HG02970 (cell line): Measurements from ENCODE around the gene MTUS2.
"Not testable (repeated sequence)": the region's sequence is repeated elsewhere in the genome, so short reads cannot be mapped to it uniquely, and the experiment has no call there.

ENCODE experiments used
- ATAC-seq: cut with Tn5 transposase; IDR thresholded peaks from one replicate; pipeline ENCODE4 v1.9.1; 2021; ENCODE audit warnings: mild to moderate bottlenecking, moderate library complexity, moderate number of reproducible peaks; ENCODE audit not compliant: unreplicated experiment, low FRiP score

MTUS2 gene

DNA sequence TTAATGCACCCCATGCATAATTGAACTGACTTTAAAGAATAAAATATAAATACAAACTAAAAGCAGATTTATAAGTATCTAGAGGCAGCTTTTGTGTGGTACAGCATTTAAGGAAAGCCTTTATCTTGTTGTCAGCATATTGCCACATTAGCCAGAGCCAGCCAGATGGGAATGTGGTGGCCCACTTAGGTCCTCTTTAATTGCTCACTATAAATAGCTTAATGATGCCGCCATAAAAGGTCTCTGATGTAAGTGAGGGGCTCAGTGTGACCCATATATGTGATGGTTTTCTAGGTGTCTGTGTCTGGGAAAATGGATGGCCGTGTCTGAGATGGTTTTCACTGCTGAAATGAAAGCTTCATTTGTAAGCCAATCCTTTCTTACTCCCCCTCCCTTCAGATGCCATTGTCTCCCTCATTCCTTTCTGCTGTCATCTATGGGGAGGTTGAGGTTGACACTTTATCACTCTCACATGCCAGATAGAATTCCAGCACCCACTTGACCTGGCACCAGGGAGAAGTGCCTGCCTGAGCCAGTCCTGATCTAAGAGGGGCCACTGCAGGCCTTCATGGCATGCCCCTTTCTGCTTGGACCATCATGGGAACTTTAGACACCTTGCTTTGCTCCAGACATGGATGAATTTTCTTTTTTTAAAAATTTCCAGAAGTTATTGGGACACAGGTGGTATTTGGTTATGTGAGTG is 135.3 kb downstream of the MTUS2 start:
- no peak for ATAC-seq

DNA sequence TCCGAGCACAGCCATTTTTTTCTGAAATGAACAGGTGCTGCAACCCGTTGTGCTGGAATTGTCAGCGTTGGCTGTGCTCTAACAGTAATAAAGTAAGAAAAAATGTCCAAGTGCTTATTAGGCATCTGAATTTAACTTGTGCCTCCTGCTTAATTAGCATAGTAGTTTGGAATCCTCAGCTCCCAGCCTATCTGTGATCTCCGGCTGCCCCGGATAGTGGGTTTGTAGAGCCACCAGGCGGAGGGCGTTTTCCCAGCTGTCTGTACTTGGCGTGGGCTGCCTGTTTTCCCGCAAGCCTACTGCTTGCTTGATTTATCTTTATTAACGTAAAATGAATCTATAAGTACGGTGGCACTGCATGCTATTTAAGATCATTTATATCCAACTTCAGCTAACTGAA is 137.9 kb downstream of the MTUS2 start:
- no peak for ATAC-seq

DNA sequence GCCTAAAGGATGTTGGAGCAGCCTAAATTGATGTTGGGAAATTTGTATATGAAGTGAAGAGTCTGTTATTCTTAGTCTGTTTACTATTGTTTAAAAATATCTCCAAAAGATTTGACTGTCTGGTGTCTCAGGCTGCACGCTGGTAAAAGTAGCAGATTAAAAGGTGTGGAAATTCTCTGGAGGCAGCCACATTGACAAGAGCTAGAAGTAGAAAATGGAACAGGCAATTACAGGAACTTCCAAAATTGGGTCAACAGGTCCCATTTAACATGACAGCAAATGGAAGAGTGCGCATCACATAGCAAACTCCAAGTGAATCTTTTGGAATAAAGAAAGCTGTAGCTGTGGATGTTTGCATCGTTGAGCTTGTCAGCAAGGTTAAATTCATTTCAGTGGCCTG is 138.3 kb downstream of the MTUS2 start:
- no peak for ATAC-seq

DNA sequence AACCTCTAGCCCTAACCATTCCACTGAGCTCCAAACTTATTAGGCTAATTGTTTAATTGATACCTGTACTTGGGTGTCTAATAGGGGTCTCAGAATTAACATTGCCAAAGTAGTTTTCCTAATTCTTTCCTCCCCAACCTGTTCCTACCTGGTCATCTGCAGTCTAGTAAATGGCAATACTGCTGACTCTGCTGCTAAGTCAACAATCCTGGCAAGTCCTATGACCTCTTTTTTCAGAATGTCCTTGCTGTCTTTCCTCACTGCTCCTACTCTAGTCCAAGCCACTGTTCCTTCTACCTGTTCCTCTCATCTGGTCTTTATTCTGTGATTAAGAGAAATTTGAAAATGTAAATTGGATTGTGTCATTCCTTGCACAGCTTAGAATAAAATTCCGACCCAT is 143.9 kb downstream of the MTUS2 start:
- no peak for ATAC-seq

DNA sequence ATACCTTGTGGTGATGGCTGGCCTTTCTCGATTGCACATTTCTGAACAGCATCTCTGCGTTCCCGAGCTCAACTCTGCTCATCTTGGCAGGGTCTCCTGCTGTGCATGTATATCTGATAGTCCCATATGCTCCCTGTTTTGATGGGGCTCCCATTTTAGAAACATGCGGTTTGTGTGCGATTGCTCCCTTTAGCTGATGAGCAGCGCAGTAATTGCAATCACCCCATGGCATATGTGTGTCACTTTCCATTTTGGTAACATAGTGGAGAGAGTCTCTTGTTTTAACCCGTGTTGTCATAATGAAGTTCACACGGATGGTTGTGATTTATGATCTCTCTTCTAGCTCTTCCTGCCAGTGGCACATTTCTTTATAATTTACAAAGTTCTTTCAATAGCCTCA is 144.7 kb downstream of the MTUS2 start:
- no peak for ATAC-seq

DNA sequence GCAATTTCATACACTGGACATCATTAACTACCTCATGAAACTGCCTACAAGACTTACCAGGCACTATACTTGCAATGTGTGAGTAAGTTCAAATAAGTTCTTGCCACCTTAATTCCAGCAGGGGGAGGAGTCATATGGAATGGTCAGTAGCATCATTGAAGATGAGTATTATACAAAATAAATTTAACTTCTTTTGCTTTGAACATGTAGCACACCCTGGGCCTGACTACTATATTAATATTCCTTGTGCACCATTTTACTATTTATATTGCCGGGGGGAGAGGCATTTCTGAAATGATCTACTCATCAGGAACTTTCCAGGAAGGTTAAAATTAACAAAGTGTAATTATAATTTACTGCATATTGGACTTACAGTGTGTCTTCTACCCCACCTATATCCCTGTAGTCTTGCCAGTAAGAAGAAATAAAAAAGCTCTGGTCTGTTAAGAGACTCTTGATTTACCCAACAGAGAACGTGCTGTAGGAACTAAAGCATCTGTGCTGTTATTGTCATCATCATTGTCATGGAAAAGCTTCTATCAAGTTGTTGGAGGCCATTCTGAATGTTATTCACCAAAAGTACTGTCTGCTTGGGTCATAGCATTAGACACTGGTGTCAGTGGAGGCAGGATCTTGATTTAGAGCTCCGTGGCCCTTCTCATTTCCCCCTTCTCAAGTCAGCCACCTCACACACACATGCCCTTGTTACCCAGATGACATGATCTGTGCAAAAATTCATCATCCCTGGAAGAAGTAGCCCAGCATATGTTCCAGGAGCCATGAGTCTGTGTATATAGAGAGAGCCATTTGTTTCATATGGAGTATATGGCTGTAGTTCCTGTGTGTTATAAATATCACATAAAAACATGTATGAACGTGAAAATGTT is 147.1 kb downstream of the MTUS2 start:
- ATAC-seq: no peak

DNA sequence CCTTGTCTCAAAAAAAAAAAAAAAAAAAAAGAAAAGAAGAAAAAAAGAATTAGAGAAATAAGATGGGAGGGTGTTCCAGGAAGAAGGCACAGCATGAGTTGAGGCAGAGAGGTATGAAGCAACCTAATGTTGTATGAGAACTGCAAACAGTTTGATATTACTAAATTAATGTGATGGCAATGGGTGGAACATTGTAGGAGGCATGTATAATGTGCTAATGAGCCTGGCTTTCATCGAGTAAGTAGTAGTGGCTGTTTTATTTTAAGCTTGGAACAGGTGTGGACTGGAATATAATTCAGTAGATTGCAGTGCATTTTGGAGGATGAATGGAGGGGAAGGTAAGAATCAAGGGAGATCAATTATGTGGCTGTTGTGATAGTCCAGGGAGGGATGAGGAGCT is 156.1 kb downstream of the MTUS2 start:
- ATAC-seq: no peak

DNA sequence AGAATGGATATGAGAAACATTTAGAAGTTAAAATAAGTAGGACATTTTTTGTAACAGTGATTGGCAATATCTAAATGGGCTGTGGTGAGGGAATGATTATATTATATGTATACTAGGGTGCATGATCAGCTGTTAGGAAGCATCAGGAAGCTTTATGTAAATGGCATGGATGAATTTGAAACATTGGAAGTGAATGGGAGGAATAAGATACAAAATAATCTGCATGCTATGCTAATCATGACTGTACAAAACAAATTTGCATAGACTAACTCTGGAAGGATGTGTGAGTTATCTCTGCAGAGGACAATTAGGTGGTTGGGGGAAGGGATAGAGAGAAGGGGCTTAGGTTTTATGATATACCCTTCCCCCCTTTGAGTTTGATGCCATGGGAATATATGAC is 156.5 kb downstream of the MTUS2 start:
- ATAC-seq: no peak

DNA sequence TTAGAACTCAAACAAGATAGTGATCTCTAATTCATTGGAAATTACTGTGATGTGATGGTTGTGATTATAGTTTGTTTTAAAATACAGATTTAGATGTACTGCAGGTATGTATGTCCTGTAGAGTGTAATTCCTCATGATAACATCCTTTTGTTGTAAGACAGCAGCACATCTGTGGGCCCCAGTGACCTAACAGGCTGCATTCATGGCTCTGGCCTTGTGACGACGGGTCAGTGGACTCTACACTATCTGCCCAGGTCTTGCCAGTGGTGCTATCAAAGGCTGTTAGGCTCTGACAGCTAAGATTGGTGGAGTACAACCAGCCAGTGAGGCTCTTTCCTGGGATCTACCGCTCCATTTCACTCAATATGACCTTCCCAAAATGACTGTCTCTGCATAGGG is 158.4 kb downstream of the MTUS2 start:
- ATAC-seq: no peak

DNA sequence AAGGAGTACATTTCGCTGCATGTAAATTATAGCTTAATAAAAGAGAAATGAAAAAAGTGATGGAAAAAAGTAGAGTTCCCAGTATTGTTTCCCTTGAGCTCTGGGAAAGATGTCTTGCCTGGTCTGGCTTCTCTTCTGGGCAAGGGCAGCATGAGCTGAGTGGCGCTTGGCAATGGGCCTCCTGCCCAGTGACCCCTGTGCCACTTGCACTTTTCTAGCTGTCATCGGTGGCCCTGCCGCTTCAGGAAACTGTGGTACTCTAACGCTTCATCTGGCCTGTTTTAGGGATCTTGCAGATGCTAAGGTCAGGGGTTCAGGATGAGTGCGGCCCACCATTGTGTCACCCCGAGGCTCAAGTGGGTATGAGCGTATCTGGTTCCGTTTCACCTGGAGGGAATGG is 161.4 kb downstream of the MTUS2 start:
- no peak for ATAC-seq

DNA sequence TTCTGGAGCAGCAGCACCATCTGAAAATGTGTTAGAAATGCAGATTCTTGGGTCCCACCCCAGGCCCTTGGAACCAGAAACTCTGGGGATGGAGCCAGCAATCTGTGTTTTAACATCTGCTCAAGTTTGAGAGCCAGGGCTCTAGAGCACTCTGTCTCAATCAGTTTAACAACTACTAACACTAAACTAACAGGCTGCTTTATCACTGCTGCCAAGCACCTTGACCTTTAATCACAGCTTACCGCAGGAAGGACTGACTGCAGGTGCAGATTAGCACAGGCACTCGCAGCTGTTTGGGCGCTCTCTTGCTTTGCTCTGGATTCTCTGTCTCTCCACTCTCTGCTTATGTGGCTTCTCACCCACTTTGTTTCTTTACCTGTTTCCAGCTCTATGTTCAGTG is 163.5 kb downstream of the MTUS2 start:
- ATAC-seq: no peak

DNA sequence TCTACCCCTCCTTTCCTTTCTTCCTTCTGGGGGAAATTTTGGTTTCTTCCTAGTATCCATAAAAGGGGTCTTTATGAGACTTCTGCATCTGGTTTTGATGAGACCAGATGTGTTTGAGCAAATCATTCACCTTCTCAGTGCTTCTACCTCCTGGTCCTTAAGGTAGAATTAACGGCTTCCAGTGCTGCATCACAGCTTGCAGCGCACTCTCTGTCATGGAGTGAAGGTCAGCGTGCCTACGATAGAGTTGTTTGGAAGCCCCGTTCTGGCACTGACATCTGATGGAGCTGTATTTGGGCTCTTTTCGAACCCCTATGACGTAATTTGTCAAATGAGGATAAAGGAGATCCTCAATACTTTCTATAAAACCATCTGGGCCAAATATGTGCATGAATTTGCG is 164.2 kb downstream of the MTUS2 start:
- ATAC-seq: no peak

DNA sequence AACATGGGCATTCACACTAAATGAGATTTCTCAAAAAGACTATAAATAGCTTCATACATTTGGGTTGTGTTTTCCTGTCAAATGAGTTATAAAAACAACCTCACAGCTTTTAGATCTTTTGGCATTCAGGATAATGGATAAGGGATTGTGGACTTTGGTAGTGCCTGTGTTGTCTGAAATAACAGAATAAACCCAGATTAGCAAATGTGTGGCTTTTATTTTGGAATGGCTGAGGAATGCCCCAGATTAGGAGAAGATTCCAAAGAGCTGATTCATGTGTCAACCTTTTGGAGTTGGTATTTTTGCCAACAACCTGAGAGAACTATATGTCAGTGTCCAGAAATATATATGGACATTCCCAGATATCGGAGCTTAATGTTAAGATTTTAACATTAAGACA is 164.7 kb downstream of the MTUS2 start:
- no peak for ATAC-seq

DNA sequence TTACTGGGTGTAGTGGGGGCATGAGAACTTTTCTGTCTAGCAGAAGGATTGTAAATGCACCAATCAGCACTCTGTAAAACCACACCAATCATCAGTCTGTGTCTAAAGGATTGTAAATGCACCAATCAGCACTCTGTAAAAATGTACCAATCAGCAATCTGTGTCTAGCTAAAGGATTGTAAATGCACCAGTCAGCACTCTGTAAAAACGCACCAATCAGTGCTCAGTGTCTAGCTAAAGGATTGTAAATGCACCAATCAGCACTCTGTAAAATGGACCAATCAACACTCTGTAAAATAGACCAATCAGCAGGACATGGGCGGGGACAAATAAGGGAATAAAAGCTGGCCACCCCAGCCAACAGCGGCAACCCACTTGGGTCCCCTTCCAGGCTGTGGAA is 170.2 kb downstream of the MTUS2 start:
- ATAC-seq: not testable (repeated sequence)

DNA sequence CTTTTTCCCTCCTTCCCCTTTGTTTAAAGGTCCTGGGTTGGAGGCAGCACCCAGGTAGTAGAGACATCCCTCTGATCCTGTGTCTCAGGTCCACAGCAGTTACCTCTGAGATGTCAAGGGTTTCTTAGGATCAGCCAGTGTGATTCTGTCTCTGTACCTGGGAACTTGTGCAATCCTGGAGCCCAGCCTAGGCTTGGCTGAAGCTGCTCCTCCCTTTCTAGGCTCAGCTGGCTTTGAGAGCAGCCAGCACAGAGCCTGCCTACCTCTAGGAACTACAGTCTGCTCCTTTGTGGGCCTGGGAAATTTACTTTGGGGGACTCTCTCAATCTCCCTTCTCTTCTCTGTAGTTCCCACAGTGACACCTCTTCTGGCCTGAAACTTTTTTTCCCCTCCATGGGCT is 171.6 kb downstream of the MTUS2 start:
- ATAC-seq: no peak

DNA sequence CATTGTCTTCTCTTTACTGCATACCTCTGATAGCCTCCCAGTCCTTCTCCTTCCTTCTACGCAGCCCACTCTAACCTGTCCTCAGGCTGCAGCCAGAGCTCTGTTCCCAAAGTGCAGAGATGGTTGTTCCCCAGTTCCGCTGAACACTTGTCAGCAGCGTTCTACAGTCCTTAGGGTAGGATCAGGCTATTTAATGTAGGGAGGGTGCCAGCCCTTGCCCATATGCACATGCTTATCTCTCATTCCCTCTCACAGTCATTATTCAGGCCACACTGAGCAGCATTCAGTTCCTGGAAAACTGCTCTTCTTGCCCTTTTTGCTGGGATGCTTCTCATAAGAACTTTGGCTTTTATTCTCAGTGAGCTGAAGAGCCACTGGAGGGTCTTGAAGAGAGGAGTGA is 180.7 kb downstream of the MTUS2 start:
- no peak for ATAC-seq

DNA sequence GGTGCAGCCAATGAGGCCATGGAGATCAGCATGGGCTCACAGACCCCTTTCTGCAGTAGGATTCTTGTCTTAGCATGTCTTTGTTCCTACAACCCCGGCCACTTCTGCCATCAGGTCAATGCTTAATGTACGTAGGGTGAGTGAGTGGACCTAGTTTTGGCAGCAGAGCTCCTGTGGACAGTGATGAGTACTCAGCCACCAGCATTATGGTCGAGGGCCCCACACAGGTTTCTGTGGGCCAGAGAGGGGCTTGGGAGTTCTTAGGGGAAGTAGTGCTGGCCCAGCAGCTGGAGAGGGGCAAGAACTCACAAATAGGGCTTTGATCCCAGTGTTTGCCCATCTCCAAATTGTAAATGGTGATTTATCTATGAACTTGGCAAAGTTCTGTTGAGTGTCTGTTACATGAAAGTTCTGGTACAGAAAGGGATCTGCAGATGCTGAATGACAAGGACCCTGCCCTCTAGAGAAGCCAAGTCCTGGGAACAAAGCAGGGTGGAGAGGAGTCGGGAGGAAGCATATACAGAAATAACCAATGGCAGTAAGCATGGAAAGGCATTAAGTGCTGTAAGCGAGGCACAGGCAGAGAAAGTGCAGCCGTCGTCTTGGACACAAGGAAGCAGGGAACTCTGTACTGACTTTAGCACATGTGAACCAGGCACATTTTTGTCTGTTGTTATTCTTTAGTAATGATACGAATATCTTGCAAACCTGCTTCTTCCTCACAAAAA is 185.1 kb downstream of the MTUS2 start:
- no peak for ATAC-seq

DNA sequence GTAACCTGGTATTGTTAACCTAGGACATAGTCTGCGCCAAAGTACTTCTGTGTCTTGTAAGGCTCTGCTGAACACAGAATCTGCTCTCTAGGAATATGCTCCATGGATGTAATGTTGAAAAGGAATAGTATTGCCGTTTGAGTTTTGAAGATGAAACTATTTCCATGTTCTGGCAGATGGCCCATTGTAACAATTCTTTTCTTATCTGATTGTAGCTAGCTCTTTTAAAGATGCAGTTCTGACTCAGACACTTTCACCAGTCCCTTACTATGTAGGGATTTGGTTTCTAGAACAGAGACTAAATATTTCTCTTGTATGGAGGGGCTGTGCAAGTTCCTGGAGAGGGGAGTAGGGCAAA is 185.6 kb downstream of the MTUS2 start:
- no peak for ATAC-seq

DNA sequence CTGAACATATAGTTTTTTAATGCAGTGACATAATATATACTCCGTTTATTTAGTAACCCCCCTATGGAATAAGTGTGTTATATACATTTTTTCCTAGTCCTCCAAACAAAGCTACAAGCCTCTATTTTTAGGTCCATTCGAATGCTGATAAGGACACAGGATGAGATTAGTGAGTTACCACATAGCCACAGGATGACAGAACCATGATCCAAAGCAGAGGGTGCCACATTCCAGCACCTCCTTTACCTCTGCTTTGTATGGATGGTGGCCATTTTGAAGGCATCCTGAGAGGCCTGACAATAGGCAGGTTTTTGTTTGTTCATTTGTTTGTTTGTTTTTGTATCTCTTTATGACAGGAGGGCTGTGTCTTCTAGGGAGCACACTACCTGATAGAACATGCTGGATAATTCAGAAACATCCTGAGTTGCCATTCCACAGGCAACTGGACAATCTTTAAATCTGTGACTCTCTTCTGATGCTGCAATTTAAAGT is 186.3 kb downstream of the MTUS2 start:
- ATAC-seq: no peak

DNA sequence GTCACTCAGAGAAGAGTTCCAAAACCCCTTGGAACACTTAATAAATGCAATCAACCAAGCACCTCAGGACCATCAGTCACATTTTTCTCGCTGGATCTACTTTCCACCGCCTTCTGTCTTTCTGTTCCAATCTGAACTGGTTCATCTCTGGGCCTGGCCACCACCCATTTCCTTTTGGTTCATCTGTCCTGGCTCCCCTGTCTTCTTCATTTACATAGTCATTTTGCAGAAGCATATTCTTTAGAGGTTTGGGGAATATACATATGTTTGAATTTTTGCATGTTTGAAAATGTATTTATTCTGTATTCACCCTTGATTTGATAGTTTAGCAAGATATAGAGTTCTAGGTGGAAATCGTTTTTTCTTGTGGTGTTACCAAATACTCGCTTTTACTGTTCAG is 188.2 kb downstream of the MTUS2 start:
- ATAC-seq: no peak

DNA sequence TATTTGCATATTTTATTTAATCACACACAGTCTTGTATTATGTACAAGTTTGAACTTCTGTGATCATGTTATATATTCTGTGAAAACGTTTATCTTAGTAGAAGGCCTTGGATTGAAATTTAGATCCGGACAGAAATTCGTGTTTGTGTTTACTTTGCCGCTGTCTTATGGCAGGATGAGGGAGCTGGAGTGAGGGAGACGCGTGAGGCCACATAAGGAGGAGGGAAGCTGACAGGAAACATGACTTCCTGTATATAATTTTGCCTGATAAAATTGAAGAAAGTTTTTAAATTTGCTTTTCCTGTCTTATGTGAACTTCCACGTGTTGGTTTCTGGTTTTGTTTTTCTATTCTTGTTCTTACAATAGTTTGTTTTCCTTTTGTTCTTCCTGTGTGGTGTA is 200.2 kb downstream of the MTUS2 start:
- ATAC-seq: no peak
